A549 (cell line): ENCODE measurements around the gene RCAN2.

Source experiments
- CHD2 ChIP-seq: fragments of 150-350 bp; IDR thresholded peaks from 2 replicates; pipeline ENCODE4 v1.6.1; 2014; ENCODE audit warnings: low read length; ENCODE audit not compliant: partially characterized antibody
- FOXS1 ChIP-seq: fragments of 250-450 bp; sonication (Bioruptor Pico); IDR thresholded peaks from 2 replicates; pipeline ENCODE4 v1.5.0; 2020; ENCODE audit warnings: mild to moderate bottlenecking, moderate library complexity
- JUN ChIP-seq, 2 experiments: fragments of >200 bp; sonication (Bioruptor Twin); formaldehyde crosslinking; IDR thresholded peaks; 2 replicates in 1 of 2; 3 replicates in 1 of 2; pipeline ENCODE4 v1.6.1; 2016 to 2017
- TF ChIP-seq, protein P1 (sequence below): fragments of >200 bp; sonication (Bioruptor Twin); formaldehyde crosslinking; IDR thresholded peaks from 3 replicates; pipeline ENCODE4 v1.5.1; 2016
- TF ChIP-seq, protein P2 (sequence below): IDR thresholded peaks from 2 replicates; pipeline ENCODE4 v1.6.1; 2012; ENCODE audit warnings: low read depth, borderline replicate concordance

DNA sequence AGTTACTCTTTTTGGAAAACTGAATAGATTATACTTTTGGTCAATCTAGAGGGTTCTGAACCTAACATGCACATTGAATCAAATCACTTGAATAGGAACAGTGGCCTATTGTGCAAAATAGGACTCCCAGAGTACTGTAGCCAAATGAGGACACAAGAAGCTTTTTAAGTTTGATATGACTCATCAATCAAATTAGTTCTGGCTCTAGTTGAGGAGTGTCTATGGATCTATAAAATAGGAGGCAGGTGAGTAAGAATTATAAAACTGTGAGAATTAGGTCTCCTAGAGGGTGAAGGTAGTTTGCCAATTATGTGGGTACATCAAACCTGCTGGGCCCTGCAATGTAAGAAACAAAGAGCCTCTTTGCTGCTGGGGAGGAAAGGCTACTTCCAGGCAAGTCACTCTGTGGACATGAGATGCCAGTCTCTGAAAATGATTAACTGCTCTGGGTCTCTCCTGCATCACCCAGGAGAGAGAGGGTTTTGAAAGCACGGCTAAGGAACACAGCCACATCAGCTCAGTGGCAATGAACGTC lies 112.3 kb downstream of the RCAN2 start:
- TF ChIP-seq, protein P1, sequence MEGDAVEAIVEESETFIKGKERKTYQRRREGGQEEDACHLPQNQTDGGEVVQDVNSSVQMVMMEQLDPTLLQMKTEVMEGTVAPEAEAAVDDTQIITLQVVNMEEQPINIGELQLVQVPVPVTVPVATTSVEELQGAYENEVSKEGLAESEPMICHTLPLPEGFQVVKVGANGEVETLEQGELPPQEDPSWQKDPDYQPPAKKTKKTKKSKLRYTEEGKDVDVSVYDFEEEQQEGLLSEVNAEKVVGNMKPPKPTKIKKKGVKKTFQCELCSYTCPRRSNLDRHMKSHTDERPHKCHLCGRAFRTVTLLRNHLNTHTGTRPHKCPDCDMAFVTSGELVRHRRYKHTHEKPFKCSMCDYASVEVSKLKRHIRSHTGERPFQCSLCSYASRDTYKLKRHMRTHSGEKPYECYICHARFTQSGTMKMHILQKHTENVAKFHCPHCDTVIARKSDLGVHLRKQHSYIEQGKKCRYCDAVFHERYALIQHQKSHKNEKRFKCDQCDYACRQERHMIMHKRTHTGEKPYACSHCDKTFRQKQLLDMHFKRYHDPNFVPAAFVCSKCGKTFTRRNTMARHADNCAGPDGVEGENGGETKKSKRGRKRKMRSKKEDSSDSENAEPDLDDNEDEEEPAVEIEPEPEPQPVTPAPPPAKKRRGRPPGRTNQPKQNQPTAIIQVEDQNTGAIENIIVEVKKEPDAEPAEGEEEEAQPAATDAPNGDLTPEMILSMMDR: no peak
- TF ChIP-seq CHD2 (no peak), FOXS1 (no peak), JUN (IDR thresholded peaks at IDR 0.05) (no peak)
- TF ChIP-seq, protein P2, sequence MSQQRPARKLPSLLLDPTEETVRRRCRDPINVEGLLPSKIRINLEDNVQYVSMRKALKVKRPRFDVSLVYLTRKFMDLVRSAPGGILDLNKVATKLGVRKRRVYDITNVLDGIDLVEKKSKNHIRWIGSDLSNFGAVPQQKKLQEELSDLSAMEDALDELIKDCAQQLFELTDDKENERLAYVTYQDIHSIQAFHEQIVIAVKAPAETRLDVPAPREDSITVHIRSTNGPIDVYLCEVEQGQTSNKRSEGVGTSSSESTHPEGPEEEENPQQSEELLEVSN: no peak
